Stimulated activated CD8-positive, alpha-beta memory T cell treated with anti-CD3 and anti-CD28 coated beads, Interleukin-12 subunit alpha, Interleukin-12 subunit beta, amount 100 ng/mL, for 4 hours (primary cell): ENCODE data around the gene MAML2.

Source experiments
- DNase-seq: peaks from one replicate; pipeline ENCODE4 v3.0.0-alpha.2; 2020; ENCODE audit warnings: low read depth

MAML2 gene

DNA sequence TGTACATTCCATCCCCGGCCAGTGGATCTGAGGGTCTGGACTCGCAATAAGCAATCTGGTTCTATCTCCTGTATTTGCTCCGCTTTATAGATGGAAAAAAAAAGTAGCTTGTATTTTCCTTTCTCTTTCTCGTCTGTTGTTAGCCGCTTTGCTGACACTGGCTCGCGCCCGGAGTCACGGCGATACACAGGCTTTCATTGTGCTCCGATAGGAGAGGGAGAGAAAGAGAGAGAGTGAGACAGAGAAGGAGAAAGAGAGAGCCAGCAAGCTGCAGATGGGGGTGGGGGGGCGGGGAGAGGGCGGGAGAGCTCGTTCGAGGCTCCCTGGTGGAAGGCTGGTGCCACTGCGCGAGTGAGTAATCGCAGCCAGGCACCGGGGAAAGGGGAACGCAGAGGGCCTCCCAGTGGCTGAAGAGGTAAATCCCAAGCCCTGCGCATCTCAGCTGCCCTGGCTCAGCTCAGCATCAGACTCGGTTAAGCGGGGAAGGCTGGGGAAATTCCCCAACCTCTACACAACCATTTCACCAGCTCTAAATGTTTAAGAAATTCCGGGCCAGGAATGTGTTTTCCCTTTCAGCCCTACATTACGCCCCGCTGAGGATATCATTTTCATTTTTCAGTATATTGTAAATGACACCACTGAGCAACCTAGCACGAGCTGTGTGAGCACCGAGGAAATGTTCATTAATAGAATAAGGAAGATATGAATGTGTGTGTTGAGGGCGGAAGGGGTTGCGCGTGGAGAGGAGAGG is at the start of gene MAML2:
Gene MAML2, minus strand, starts transcription at position 235 of the 751 bp plus-strand sequence. CDS start 1,300 bp downstream, outside the sequence.
- peak; percentile 80 for DNase-seq

DNA sequence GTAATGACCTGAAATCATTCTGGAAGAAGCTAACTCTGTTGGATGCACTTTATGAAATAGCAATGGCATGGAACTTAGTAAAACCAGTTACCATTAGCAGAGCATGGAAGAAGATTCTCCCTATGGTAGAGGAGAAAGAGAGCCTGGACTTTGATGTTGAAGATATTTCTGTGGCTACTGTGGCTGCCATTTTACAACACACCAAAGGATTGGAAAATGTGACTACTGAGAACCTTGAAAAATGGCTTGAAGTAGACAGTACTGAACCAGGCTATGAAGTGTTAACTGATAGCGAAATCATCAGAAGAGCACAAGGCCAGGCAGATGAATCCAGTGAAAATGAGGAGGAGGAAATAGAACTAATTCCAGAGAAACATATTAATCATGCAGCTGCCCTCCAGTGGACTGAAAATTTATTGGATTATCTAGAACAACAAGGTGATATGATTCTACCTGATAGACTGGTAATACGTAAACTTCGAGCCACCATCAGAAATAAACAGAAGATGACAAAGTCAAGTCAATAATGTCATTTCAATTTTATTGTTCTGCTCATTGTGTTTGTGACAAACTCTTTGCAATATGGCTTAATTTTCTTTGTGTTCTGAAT is 48.8 kb upstream of the MAML2 start:
- no peak for DNase-seq

GRCh38 chr11:96390488-96390792 is 47.4 kb upstream of the MAML2 start:
- no peak for DNase-seq

DNA sequence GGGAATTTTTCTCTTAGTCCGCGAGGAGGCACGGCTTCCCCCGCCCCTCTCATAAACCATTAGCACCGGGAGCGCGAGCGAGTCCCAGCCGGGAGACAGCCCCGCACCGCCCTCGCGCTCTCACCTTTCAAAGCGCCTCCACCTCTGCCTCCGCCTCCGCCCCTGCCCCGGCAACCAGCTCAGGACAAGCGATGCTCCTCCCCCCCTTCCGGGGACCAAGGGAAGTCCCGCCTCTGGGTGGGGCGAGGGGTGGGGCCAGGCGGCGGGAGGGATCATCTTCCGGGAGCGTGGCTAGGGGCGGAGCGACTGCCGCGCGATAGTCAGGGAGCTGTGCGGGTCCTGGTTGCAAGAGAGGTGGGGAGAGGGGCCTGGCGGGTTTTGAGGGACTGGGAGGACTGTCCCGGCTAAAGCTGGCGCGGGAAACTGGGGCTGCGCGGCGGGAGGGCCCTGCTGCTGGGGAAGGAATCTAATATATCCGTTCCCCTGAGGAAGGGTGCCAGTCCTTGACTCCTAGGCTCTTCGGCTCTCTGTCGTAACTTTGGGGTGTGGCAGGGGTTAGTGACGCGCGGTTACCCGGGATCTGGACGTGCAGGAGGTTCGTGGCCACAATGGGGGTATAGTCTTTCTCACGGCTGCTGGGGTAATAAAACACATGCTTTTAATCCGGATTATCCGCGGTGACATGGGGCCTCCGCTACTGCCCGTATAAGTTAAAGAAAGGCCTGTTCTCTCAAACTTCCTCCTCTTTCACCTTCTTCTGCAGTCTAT is 46.9 kb upstream of the MAML2 start, which contains the start of the genes CCDC82 and JRKL:
Gene CCDC82, minus strand, starts transcription at position 193 of the 768 bp plus-strand sequence. CDS start 5,165 bp downstream, outside the sequence.
Gene JRKL, plus strand, starts transcription at position 294 of the 768 bp plus-strand sequence. CDS start 637 bp downstream, outside the sequence.
- peak; percentile 98 for DNase-seq

GRCh38 chr11:96388891-96389719 is 46.1 kb upstream of the MAML2 start:
- no peak for DNase-seq

DNA sequence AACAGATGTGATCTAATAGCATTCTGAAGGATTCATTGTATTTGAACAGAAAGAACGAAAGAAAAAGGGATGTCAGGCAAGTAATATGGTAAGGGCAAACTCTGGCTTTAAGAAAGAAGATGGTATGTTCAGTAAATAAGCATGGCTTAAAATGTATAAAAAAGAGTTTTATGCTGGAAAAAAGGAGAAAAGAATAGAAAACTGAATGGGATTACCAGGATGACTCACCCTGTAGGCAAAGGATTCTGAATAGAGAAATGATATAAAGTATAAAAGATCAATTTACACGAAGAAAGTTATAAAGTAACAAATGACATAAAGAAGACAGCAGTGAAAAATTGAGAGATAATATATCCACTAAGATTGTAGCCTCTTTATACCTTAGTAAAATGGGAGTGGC is 42.2 kb upstream of the MAML2 start:
- no peak for DNase-seq

- no peak for DNase-seq
Observed at GRCh38 chr11:96384156-96384555, 41.2 kb upstream of the MAML2 start.

- DNase-seq: no peak
Observed at GRCh38 chr11:96376796-96377195, 33.8 kb upstream of the MAML2 start.

GRCh38 chr11:96373826-96374225 is 30.8 kb upstream of the MAML2 start:
- DNase-seq: no peak

DNA sequence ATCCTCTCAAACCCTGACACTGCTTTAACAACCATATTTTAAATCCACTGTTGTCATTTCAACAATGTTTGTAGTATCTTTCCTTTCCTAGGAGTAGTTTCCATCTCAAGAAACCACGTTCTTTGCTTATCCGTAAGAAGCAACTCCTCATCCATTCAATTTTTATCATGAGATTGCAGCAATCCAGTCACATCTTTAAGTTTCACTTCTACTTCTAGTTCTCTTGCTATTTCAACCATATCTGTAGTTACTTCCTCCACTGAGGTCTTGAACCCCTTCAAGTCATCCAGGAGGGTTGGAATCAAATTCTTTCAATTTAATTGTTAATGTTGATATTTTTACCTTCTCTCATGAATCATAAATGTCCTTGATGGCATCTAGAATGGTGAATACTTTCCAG is 24.3 kb upstream of the MAML2 start:
- DNase-seq: no peak

DNA sequence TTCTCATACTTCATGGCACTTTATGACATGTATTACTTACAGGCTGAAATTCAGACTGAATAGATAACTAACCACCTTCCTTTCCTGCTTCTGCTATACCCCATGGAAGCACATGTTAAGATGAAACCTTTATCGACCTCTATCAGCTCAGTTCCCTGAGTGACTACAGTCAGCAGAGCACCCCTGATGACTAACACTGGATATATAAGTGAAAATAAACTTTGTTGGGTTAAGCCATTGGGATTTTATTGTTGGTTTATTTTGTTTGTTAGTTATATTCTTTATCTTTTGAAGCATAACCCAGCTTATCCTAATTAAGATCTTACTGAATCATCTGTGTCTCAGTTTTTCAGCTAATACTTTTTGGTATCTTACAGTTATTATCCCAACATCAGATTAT is 23.0 kb upstream of the MAML2 start:
- DNase-seq: no peak

DNA sequence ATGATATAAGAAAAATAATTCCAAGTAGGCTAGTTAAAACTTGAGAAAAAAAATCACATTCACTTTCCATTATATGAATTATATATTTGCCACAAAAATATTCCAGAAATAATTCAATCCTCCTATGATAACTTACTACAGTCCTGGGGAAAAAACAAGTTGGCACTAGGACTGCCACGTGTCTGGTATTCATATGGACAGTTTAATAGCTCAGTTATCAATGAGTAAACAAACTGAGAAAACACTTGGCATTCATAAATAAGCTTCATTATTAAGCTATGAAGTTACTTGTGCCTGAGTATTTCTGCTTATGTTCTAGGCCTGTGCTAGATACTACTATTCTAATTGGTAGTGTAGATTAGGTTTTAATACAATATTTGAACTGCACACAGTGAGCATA is 22.5 kb upstream of the MAML2 start:
- DNase-seq: no peak

- DNase-seq: no peak
Observed at GRCh38 chr11:96361778-96362177, 18.8 kb upstream of the MAML2 start.

DNA sequence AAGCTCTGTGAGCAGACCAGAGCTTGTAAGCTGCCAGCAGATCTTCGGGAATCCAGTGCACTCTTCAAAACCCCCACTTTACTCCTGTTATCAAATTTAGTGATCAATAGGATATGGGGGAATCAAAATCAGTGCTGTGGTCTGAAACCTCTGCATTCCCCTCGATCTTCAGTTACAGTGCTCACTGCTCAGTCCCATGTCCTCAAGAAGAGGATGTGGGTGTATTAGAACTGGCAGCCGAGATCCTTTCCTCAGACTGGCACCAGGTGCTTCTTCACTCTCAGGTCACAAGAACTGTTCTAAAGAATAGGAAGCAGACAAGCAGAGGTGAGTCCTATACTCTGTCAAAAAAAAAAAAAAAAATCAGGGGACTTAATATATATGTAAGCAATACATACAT is 15.3 kb upstream of the MAML2 start:
- DNase-seq: no peak

DNA sequence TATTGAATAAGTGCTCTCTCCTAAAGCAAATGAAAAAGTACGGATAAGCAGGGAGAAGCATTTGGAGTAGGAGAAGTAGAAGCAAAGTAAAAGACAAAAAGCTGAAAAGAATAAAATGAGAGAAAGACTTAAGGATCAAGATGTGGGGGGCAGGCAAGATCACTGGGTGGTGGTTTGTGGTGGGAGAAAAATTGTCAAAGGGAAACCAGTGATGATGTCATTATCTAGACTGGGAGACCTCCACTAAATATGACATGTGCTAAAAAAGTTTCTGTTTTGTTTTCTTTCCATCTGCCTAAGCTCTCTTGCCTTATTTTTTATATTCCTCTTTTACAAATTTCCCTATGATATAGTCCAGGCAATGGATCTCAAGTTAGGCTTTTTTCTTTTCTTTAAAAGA is 14.8 kb upstream of the MAML2 start:
- no peak for DNase-seq

DNA sequence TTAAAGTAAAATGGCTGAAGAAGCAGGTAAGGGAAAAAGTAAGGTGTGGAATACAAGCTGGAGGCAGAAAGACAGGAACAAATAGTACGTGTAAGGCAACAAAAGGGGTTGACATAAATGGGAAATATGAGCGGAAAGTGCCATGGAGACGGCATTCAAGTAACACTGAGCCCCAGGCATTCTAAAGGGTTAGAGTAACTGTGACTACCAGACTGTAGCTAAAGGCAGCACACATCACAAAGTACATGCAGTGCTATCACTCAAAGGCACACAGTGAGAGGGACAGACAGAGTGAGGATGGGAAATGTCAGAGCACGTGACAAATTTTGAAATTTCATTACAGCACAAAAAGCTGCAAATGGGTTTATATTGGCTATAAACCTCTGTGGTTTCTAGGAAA is 13.9 kb upstream of the MAML2 start:
- no peak for DNase-seq

- no peak for DNase-seq
Observed at GRCh38 chr11:96342014-96342960, 708 bp downstream of the MAML2 start.

DNA sequence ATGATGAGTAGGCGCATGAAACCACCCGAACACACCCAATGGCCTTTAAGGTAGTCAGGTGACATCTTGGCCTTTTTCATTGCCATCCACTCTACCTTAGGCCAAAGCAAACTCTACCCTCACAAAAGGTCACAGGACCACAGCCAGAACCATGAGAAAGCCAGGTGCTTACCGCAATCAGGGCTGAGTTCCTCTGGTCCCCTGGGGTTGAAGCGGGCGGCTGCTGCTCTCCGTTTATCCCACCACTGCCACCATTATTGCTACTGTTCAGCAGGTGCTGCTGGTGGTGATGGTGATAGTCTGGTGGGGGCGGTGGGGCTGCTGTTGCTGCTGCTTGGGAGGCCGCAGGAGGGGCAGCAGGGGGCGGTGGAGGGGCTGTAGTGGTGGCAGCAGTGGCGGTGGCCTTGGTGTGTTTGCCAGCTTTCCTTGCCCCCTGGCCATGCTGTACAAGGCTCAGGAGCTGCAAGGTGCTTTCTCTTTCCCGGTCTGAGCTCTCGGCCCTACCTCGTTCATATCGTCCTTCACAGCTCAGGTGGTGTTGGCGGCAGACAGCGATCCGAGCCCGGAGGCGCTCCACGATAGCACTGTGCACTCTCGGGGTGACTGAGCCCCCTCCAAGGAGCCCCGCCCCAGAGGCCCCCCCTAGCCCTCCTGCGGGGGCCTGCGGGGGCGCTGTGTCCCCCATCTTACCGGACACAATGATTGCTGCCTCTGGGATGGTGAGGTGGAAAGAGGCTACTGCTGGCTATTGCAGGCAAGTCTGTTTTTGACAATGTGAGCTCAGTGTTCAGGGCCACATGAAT is 1.6 kb downstream of the MAML2 start:
- DNase-seq: peak; percentile 44

- no peak for DNase-seq
Observed at GRCh38 chr11:96340555-96340885, 2.5 kb downstream of the MAML2 start.
